Natural killer cell treated with Interleukin-12 subunit alpha and Interleukin-12 subunit beta and Interleukin-15 and Interleukin-18, amount 100 ng/mL, for 72 hours (primary cell): ENCODE results near the gene CAPS2. TPM values are rescaled to one million over a fixed set of nuclear protein-coding genes. Genes with fewer than 3 reads are reported as not detected.
"Not testable (repeated sequence)": the region's sequence is repeated elsewhere in the genome, so short reads cannot be mapped to it uniquely, and the experiment has no call there.

Source experiments
- ATAC-seq, 2 donors: fragments of 150-1000 bp; cut with Tn5 transposase in 1 of 2; sonication (Bioruptor Pico), chemical (Tn5 transposase) in 1 of 2; 2 replicates each; pipeline ENCODE4 v1.10.0; 2021
- DNase-seq: peaks from one replicate; pipeline ENCODE4 v3.0.0; 2022; ENCODE audit warnings: low spot score
- H3K27ac Mint-ChIP-seq, 2 donors: 1 replicate in 1 of 2; 2 replicates in 1 of 2; pipeline ENCODE4 v1.8.0; 2022; ENCODE audit warnings: mixed read lengths in 2 of 2, mild to moderate bottlenecking in 1 of 2, moderate library complexity in 1 of 2
- H3K27me3 Mint-ChIP-seq, 2 donors: 1 replicate in 1 of 2; 2 replicates in 1 of 2; pipeline ENCODE4 v1.8.0; 2022; ENCODE audit warnings: mixed read lengths in 2 of 2
- H3K36me3 Mint-ChIP-seq: one replicate; pipeline ENCODE4 v1.8.0; 2022; ENCODE audit warnings: mixed read lengths
- H3K4me1 Mint-ChIP-seq, 2 donors: 1 replicate in 1 of 2; 2 replicates in 1 of 2; pipeline ENCODE4 v1.8.0; 2022; ENCODE audit warnings: low read depth in 2 of 2, mixed read lengths in 2 of 2, mild to moderate bottlenecking in 1 of 2
- H3K4me3 Mint-ChIP-seq: one replicate; pipeline ENCODE4 v1.8.0; 2022; ENCODE audit warnings: mixed read lengths
- H3K9me3 Mint-ChIP-seq: 2 replicates; pipeline ENCODE4 v1.8.0; 2022; ENCODE audit warnings: mixed read lengths
- total RNA-seq, 2 donors: library from RNA; stranded (reverse); gene quantifications; one replicate each; pipeline ENCODE4 v1.2.3, GENCODE V29; 2022

CAPS2 gene
- total RNA-seq: 1 to 10 TPM; 3.8 to 5.3 TPM

- ATAC-seq (peak; percentile 86 to 92), DNase-seq (peak; percentile 87)
- Mint-ChIP-seq H3K9me3 (no peaks in the 10 kb centered on the region), H3K27me3 (peaks cover 2 to 7% of the 10 kb centered on the region in 2 donors), H3K4me3 (peak within 1 kb of the TSS; percentile 78), H3K36me3 (no peaks in the 10 kb centered on the region), H3K27ac (peak within 1 kb of the TSS; percentile 41 to 56), H3K4me1 (peaks cover 15 to 23% of the 10 kb centered on the region in 2 donors)
Observed at GRCh38 chr12:75329918-75330826, at the start of gene CAPS2. TSS of gene CAPS2 (minus strand) at chr12:75330324. CDS start at chr12:75326498, 3,826 bp downstream.

GRCh38 chr12:75378354-75378753 lies 48.2 kb upstream of the CAPS2 start:
- ATAC-seq: no peak
- no peak overlapping the region for H3K27ac Mint-ChIP-seq
- H3K4me1 Mint-ChIP-seq: no peaks in the 10 kb centered on the region
- H3K9me3 Mint-ChIP-seq: no peaks in the 10 kb centered on the region
- no peaks in the 10 kb centered on the region for H3K36me3 Mint-ChIP-seq
- no peaks in the 10 kb centered on the region for H3K27me3 Mint-ChIP-seq
- H3K4me3 Mint-ChIP-seq: no peak overlapping the region
- no peak for DNase-seq

- H3K27ac Mint-ChIP-seq: no peak overlapping the region
- no peaks in the 10 kb centered on the region for H3K36me3 Mint-ChIP-seq
- H3K4me3 Mint-ChIP-seq: no peak overlapping the region
- H3K4me1 Mint-ChIP-seq: no peaks in the 10 kb centered on the region
- ATAC-seq (no peak), DNase-seq (no peak)
- no peaks in the 10 kb centered on the region for H3K27me3 Mint-ChIP-seq
- H3K9me3 Mint-ChIP-seq: no peaks in the 10 kb centered on the region
Observed at GRCh38 chr12:75374971-75375370, 44.8 kb upstream of the CAPS2 start.

- Mint-ChIP-seq H3K4me3 (no peak overlapping the region), H3K36me3 (no peaks in the 10 kb centered on the region), H3K4me1 (peaks cover 4 to 11% of the 10 kb centered on the region in 2 donors), H3K27me3 (no peaks in the 10 kb centered on the region), H3K9me3 (peaks cover under 1% of the 10 kb centered on the region), H3K27ac (no peak overlapping the region)
- ATAC-seq (peak; percentile 11 to 66), DNase-seq (no peak)
Observed at GRCh38 chr12:75366629-75367028, 36.5 kb upstream of the CAPS2 start.

GRCh38 chr12:75364919-75365318 lies 34.8 kb upstream of the CAPS2 start:
- peaks cover 19 to 22% of the 10 kb centered on the region in 2 donors for H3K4me1 Mint-ChIP-seq
- H3K9me3 Mint-ChIP-seq: peaks cover 7% of the 10 kb centered on the region
- no peaks in the 10 kb centered on the region for H3K27me3 Mint-ChIP-seq
- DNase-seq (no peak), ATAC-seq (no peak)
- H3K36me3 Mint-ChIP-seq: no peaks in the 10 kb centered on the region
- H3K4me3 Mint-ChIP-seq: no peak overlapping the region
- no peak overlapping the region for H3K27ac Mint-ChIP-seq

GRCh38 chr12:75361408-75361807 lies 31.3 kb upstream of the CAPS2 start:
- Mint-ChIP-seq H3K36me3 (no peaks in the 10 kb centered on the region), H3K27me3 (no peaks in the 10 kb centered on the region), H3K27ac (peak overlapping the region; percentile 32 to 92), H3K4me3 (no peak overlapping the region), H3K9me3 (peaks cover 8% of the 10 kb centered on the region), H3K4me1 (peaks cover 18 to 20% of the 10 kb centered on the region in 2 donors)
- ATAC-seq: peak; percentile 36 to 70
- no peak for DNase-seq

GRCh38 chr12:75360920-75361319 lies 30.8 kb upstream of the CAPS2 start:
- Mint-ChIP-seq H3K36me3 (no peaks in the 10 kb centered on the region), H3K27ac (peak overlapping the region; percentile 32 to 92), H3K9me3 (peaks cover 8% of the 10 kb centered on the region), H3K4me1 (peaks cover 13 to 19% of the 10 kb centered on the region in 2 donors), H3K4me3 (no peak overlapping the region), H3K27me3 (no peaks in the 10 kb centered on the region)
- no peak for DNase-seq
- ATAC-seq: peak; percentile 62 to 82

GRCh38 chr12:75354011-75354410 lies 23.9 kb upstream of the CAPS2 start:
- Mint-ChIP-seq H3K4me3 (no peak overlapping the region), H3K27ac (no peak overlapping the region), H3K9me3 (peaks cover 21% of the 10 kb centered on the region), H3K27me3 (peaks cover 0 to 2% of the 10 kb centered on the region in 2 donors), H3K36me3 (peaks cover 31% of the 10 kb centered on the region), H3K4me1 (no peaks in the 10 kb centered on the region)
- ATAC-seq (no peak), DNase-seq (no peak)

- Mint-ChIP-seq H3K27me3 (peaks cover 0 to 3% of the 10 kb centered on the region in 2 donors), H3K27ac (no peak overlapping the region), H3K9me3 (peaks cover 21% of the 10 kb centered on the region), H3K36me3 (peaks cover 31% of the 10 kb centered on the region), H3K4me3 (no peak overlapping the region), H3K4me1 (peaks cover 0 to 6% of the 10 kb centered on the region in 2 donors)
- DNase-seq (no peak), ATAC-seq (no peak)
Observed at GRCh38 chr12:75350413-75350812, 20.3 kb upstream of the CAPS2 start.

GRCh38 chr12:75349946-75350345 lies 19.8 kb upstream of the CAPS2 start:
- H3K9me3 Mint-ChIP-seq: peaks cover 18% of the 10 kb centered on the region

GRCh38 chr12:75346215-75346614 lies 16.1 kb upstream of the CAPS2 start:
- H3K27ac Mint-ChIP-seq, H3K27me3 Mint-ChIP-seq, H3K4me1 Mint-ChIP-seq, H3K9me3 Mint-ChIP-seq, H3K4me3 Mint-ChIP-seq, DNase-seq, H3K36me3 Mint-ChIP-seq: not testable (repeated sequence)
- peak; percentile 77 to 78 for ATAC-seq

More at GRCh38 chr12:75349946-75350345, 19.8 kb upstream of the CAPS2 start:
- peaks cover 0 to 6% of the 10 kb centered on the region in 2 donors for H3K4me1 Mint-ChIP-seq
- peaks cover 28% of the 10 kb centered on the region for H3K36me3 Mint-ChIP-seq
- H3K27ac Mint-ChIP-seq: no peak overlapping the region
- H3K4me3 Mint-ChIP-seq: no peak overlapping the region
- peaks cover 0 to 4% of the 10 kb centered on the region in 2 donors for H3K27me3 Mint-ChIP-seq
- no peak for ATAC-seq
- no peak for DNase-seq

- H3K36me3 Mint-ChIP-seq: no peaks in the 10 kb centered on the region
- H3K4me3 Mint-ChIP-seq: no peak overlapping the region
- H3K4me1 Mint-ChIP-seq: peaks cover 0 to 6% of the 10 kb centered on the region in 2 donors
- ATAC-seq (no peak), DNase-seq (no peak)
- peaks cover 0 to 4% of the 10 kb centered on the region in 2 donors for H3K27me3 Mint-ChIP-seq
- no peaks in the 10 kb centered on the region for H3K9me3 Mint-ChIP-seq
- H3K27ac Mint-ChIP-seq: no peak overlapping the region
Observed at GRCh38 chr12:75345531-75345930, 15.4 kb upstream of the CAPS2 start.

GRCh38 chr12:75341873-75342272 lies 11.7 kb upstream of the CAPS2 start:
- no peaks in the 10 kb centered on the region for H3K9me3 Mint-ChIP-seq
- ATAC-seq: no peak
- no peak overlapping the region for H3K4me3 Mint-ChIP-seq
- no peak overlapping the region for H3K27ac Mint-ChIP-seq
- H3K27me3 Mint-ChIP-seq: peaks cover 0 to 7% of the 10 kb centered on the region in 2 donors
- no peaks in the 10 kb centered on the region for H3K36me3 Mint-ChIP-seq
- no peak for DNase-seq
- H3K4me1 Mint-ChIP-seq: peaks cover 5 to 7% of the 10 kb centered on the region in 2 donors

GRCh38 chr12:75337905-75338304 lies 7.8 kb upstream of the CAPS2 start:
- no peaks in the 10 kb centered on the region for H3K9me3 Mint-ChIP-seq
- H3K4me3 Mint-ChIP-seq: no peak overlapping the region
- H3K27me3 Mint-ChIP-seq: peaks cover 6 to 15% of the 10 kb centered on the region in 2 donors
- DNase-seq: no peak
- peaks cover 13 to 19% of the 10 kb centered on the region in 2 donors for H3K4me1 Mint-ChIP-seq
- no peak overlapping the region for H3K27ac Mint-ChIP-seq
- no peak for ATAC-seq
- H3K36me3 Mint-ChIP-seq: no peaks in the 10 kb centered on the region
